ENCODE results near the gene FUZ.

The FUZ gene

GRCh38 chr19:49839713-49840112 is 26.6 kb upstream of the FUZ start (continued):
- no peak for TF ChIP-seq PRDM2 (tag by site-specific recombination; IDR thresholded peaks at IDR 0.05; ENCODE audit: borderline replicate concordance)
- no peak for TF ChIP-seq PRDM4 (tag by site-specific recombination; IDR thresholded peaks at IDR 0.05)
- no peak for TF ChIP-seq ZNF549 (tag by site-specific recombination; IDR thresholded peaks at IDR 0.05)

- CTCF ChIA-PET, result no interaction called here
- H3K36me3 ChIP-seq (ENCODE audit: control insufficient read depth in 2 of 2, insufficient read depth in 1 of 2, low read length in 2 of 2), result peaks cover 6 to 72% of the 10 kb centered on the region in 2 experiments
- TF ChIP-seq EGR2 (tag by site-specific recombination; IDR thresholded peaks at IDR 0.05; ENCODE audit: low read depth) (no peak), ZNF2 (tag by site-specific recombination; IDR thresholded peaks at IDR 0.05) (no peak), ZNF157 (tag by site-specific recombination; IDR thresholded peaks at IDR 0.05) (no peak), ZBTB10 (tag by site-specific recombination; IDR thresholded peaks at IDR 0.05) (no peak), HOXD13 (CRISPR knock-in tag; IDR thresholded peaks at IDR 0.05; ENCODE audit: borderline replicate concordance) (no peak), BCL11B (tag by site-specific recombination; IDR thresholded peaks at IDR 0.05; ENCODE audit: low read depth) (no peak), ZNF24 (tag by site-specific recombination; IDR thresholded peaks at IDR 0.05) (no peak), PBX3 (CRISPR knock-in tag; IDR thresholded peaks at IDR 0.05) (no peak), ZNF18 (tag by site-specific recombination; IDR thresholded peaks at IDR 0.05) (no peak), SCRT2 (tag by site-specific recombination; IDR thresholded peaks at IDR 0.05) (no peak), ZBTB20 (tag by site-specific recombination; IDR thresholded peaks at IDR 0.05) (no peak), ZNF580 (tag by site-specific recombination; IDR thresholded peaks at IDR 0.05) (no peak), ZNF10 (tag by site-specific recombination; IDR thresholded peaks at IDR 0.05) (no peak), ZNF571 (tag by site-specific recombination; IDR thresholded peaks at IDR 0.05) (no peak), ZNF548 (tag by site-specific recombination; IDR thresholded peaks at IDR 0.05) (no peak)
- no peaks in the 10 kb centered on the region for H3K9me3 ChIP-seq (ENCODE audit: control insufficient read depth, insufficient read depth, low read depth, low read length)
- no peak overlapping the region for H3K4me3 ChIP-seq (ENCODE audit: low read depth, low read length)
- H3K27ac ChIP-seq (ENCODE audit: extremely low read depth, low read depth, low read length), result no peak overlapping the region
- H3K4me1 ChIP-seq (ENCODE audit: control insufficient read depth, insufficient read depth, low read length), result no peaks in the 10 kb centered on the region
- POLR2A ChIA-PET, result interaction anchor here (0.8 kb wide), 1 partner anchor 9 kb away, joined by 5 read pairs; no protein-coding TSS in a partner anchor
Observed at GRCh38 chr19:49838885-49839588, 25.9 kb upstream of the FUZ start.

Data from HEK293 (cell line).